ENCODE measurements around the gene VSTM2B. TPM values are rescaled to one million over a fixed set of nuclear protein-coding genes. Genes with fewer than 3 reads are reported as not detected.

VSTM2B gene
- total RNA-seq, 1 experiment from 2014 or later: not detected

DNA sequence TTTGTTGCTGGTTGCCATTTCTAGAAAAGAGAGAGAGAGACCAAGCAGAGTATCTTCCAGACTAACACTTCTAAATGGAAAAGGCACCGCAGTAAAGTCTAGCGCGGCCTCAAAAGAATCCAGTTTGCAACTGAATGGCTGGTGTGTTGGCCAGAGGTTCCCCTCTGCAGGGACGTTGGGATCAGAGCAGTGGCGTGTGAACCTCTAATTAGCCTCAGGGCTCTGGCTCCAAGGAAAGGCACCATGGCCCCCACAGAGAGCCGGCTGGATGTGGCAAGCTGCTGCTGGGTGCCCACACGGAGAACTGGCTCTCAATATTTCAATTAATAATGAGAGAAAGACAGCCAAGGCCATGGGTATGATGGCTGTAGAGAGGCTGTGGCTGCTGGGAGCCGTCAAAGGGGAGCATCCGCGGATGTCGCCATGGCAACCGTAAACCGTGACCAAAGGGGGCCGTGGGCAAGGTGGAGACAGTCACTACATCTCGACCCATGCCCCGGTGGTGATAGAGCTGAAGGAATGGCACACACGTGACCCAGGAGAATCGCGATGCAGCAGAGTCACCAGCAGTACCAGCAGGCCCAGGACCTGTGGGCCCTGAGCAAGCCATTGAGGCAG, 9.5 kb downstream of the VSTM2B start:
- Histone ChIP-seq H3K4me2 (ENCODE audit: low read depth, low read length, poor library complexity, severe bottlenecking) (no peak overlapping the region), H3K27me3 (ENCODE audit: low read length) (no peaks in the 10 kb centered on the region), H2AFZ (ENCODE audit: low read length) (no peak overlapping the region), H3K79me2 (ENCODE audit: low read length) (no peaks in the 10 kb centered on the region), H3K4me1 (ENCODE audit: low read length) (no peaks in the 10 kb centered on the region), H3K36me3 (ENCODE audit: insufficient read depth, low read length) (no peaks in the 10 kb centered on the region), H3K4me3 (ENCODE audit: low read length) (no peak overlapping the region), H3K9me3 (ENCODE audit: low read length) (no peaks in the 10 kb centered on the region), H3K9me2 (replicated peaks; ENCODE audit: insufficient read depth, low read length) (no peaks in the 10 kb centered on the region), H3K27ac (ENCODE audit: low read length) (no peak overlapping the region), H4K20me1 (ENCODE audit: insufficient read depth, low read depth, low read length) (no peaks in the 10 kb centered on the region), H3K9ac (ENCODE audit: low read length) (no peak overlapping the region)
- no peak for DNase-seq

DNA sequence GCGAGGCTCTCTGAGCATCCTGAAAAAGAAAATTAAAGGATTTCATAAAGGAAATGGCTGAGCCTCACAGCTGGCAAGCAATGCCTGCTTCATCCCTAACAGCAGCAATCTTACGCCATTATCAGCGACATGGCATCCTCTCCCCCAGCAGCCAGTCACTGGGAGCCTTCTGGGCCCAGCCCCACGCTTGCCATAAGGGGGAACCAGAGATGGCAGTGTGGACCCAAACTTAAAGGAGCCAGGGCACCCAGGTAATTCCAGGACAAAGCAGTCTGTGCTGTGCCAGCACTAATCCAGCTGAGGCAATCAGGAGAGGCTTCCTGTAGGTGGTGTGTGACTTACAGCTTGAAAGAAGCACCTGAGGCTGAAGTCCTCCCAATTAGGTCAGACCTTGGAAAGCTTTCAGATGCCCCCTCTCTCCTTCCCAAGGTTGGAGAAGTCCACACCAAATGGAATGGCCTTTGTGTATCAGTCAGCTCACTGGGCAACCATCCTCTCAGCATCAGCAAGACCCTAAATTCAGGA, 10.3 kb downstream of the VSTM2B start:
- H3K4me3 ChIP-seq (ENCODE audit: low read length): no peak overlapping the region
- no peak for DNase-seq
- H3K9me3 ChIP-seq (ENCODE audit: low read length): no peaks in the 10 kb centered on the region
- H3K36me3 ChIP-seq (ENCODE audit: insufficient read depth, low read length): no peaks in the 10 kb centered on the region
- no peak overlapping the region for H2AFZ ChIP-seq (ENCODE audit: low read length)
- H3K79me2 ChIP-seq (ENCODE audit: low read length): no peaks in the 10 kb centered on the region
- no peaks in the 10 kb centered on the region for H3K9me2 ChIP-seq (replicated peaks; ENCODE audit: insufficient read depth, low read length)
- no peaks in the 10 kb centered on the region for H3K27me3 ChIP-seq (ENCODE audit: low read length)
- no peak overlapping the region for H3K4me2 ChIP-seq (ENCODE audit: low read depth, low read length, poor library complexity, severe bottlenecking)
- H4K20me1 ChIP-seq (ENCODE audit: insufficient read depth, low read depth, low read length): no peaks in the 10 kb centered on the region
- H3K4me1 ChIP-seq (ENCODE audit: low read length): no peaks in the 10 kb centered on the region
- no peak overlapping the region for H3K9ac ChIP-seq (ENCODE audit: low read length)
- H3K27ac ChIP-seq (ENCODE audit: low read length): no peak overlapping the region

DNA sequence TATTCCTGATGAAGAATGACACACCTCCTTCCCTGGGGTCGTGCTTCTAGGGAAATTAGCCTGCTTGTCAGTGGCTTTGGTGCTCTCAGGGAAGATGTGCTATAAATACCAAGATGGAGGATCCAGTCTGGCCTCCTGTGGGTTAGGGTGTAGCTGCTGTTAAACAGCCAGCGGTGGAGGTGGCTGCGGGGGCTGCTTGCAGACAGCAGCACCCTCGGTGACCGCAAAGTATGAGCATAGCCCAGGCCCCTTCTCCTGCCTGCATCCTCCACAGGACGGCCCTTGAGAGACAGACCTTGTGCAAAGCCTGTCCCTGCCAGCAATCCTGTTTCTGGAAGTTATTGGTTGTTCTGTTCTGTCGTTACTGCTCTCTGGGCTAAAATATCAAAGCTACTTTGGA, 11.4 kb downstream of the VSTM2B start:
- no peaks in the 10 kb centered on the region for H3K9me3 ChIP-seq (ENCODE audit: low read length)
- H3K27me3 ChIP-seq (ENCODE audit: low read length): no peaks in the 10 kb centered on the region
- H4K20me1 ChIP-seq (ENCODE audit: insufficient read depth, low read depth, low read length): no peaks in the 10 kb centered on the region
- no peak overlapping the region for H3K27ac ChIP-seq (ENCODE audit: low read length)
- H3K79me2 ChIP-seq (ENCODE audit: low read length): no peaks in the 10 kb centered on the region
- H2AFZ ChIP-seq (ENCODE audit: low read length): no peak overlapping the region
- DNase-seq: no peak
- H3K9me2 ChIP-seq (replicated peaks; ENCODE audit: insufficient read depth, low read length): no peaks in the 10 kb centered on the region
- no peak overlapping the region for H3K9ac ChIP-seq (ENCODE audit: low read length)
- H3K4me3 ChIP-seq (ENCODE audit: low read length): no peak overlapping the region
- H3K36me3 ChIP-seq (ENCODE audit: insufficient read depth, low read length): no peaks in the 10 kb centered on the region
- no peak overlapping the region for H3K4me2 ChIP-seq (ENCODE audit: low read depth, low read length, poor library complexity, severe bottlenecking)
- H3K4me1 ChIP-seq (ENCODE audit: low read length): no peaks in the 10 kb centered on the region

DNA sequence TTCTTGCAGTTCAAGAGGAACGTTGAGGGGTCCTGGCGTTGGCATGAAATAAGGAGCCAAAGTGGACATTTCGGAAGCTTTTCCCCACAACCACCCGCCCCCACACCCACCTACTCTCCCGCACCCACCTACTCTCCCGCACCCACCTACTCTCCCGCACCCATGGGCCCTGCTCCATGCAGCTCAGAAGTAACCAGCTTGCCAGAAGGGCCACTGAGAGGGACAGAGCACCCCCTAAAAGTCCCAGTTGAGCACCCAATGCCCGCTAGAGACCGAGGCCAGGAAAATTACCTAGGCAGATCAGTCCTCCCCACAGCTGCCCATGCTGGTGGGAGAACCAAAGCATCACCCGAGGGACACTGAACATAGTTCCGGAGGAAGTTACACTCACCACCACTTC, 11.8 kb downstream of the VSTM2B start:
- no peaks in the 10 kb centered on the region for H3K4me1 ChIP-seq (ENCODE audit: low read length)
- H3K4me3 ChIP-seq (ENCODE audit: low read length): no peak overlapping the region
- H4K20me1 ChIP-seq (ENCODE audit: insufficient read depth, low read depth, low read length): no peaks in the 10 kb centered on the region
- no peak overlapping the region for H3K27ac ChIP-seq (ENCODE audit: low read length)
- no peaks in the 10 kb centered on the region for H3K79me2 ChIP-seq (ENCODE audit: low read length)
- no peaks in the 10 kb centered on the region for H3K9me3 ChIP-seq (ENCODE audit: low read length)
- no peak overlapping the region for H3K9ac ChIP-seq (ENCODE audit: low read length)
- H3K27me3 ChIP-seq (ENCODE audit: low read length): no peaks in the 10 kb centered on the region
- no peak for DNase-seq
- no peak overlapping the region for H3K4me2 ChIP-seq (ENCODE audit: low read depth, low read length, poor library complexity, severe bottlenecking)
- H3K9me2 ChIP-seq (replicated peaks; ENCODE audit: insufficient read depth, low read length): no peaks in the 10 kb centered on the region
- no peak overlapping the region for H2AFZ ChIP-seq (ENCODE audit: low read length)
- no peaks in the 10 kb centered on the region for H3K36me3 ChIP-seq (ENCODE audit: insufficient read depth, low read length)

DNA sequence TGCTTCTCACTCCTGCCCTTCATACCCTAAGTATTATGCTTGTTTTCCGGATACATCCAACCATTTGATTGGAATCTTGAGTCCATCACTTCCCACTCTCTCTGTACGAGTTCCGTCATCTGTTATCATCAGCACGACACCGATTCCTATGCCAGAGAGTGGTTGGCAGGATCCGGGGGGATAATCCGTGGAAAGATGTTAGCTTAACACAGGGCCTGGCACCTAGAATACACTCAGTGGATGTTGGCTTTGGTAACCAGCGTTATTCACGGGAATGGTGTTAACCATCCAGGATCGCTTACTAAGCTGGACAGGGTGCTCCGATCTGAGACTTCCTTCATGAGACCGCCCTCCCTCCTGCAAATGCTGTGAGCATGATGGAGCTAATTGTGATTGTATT, 12.4 kb downstream of the VSTM2B start:
- no peak overlapping the region for H2AFZ ChIP-seq (ENCODE audit: low read length)
- no peak overlapping the region for H3K4me2 ChIP-seq (ENCODE audit: low read depth, low read length, poor library complexity, severe bottlenecking)
- no peaks in the 10 kb centered on the region for H3K9me3 ChIP-seq (ENCODE audit: low read length)
- no peak overlapping the region for H3K27ac ChIP-seq (ENCODE audit: low read length)
- no peaks in the 10 kb centered on the region for H3K9me2 ChIP-seq (replicated peaks; ENCODE audit: insufficient read depth, low read length)
- H3K79me2 ChIP-seq (ENCODE audit: low read length): no peaks in the 10 kb centered on the region
- no peak overlapping the region for H3K9ac ChIP-seq (ENCODE audit: low read length)
- H3K27me3 ChIP-seq (ENCODE audit: low read length): no peaks in the 10 kb centered on the region
- H4K20me1 ChIP-seq (ENCODE audit: insufficient read depth, low read depth, low read length): no peaks in the 10 kb centered on the region
- no peak overlapping the region for H3K4me3 ChIP-seq (ENCODE audit: low read length)
- no peaks in the 10 kb centered on the region for H3K36me3 ChIP-seq (ENCODE audit: insufficient read depth, low read length)
- DNase-seq: no peak
- H3K4me1 ChIP-seq (ENCODE audit: low read length): no peaks in the 10 kb centered on the region

DNA sequence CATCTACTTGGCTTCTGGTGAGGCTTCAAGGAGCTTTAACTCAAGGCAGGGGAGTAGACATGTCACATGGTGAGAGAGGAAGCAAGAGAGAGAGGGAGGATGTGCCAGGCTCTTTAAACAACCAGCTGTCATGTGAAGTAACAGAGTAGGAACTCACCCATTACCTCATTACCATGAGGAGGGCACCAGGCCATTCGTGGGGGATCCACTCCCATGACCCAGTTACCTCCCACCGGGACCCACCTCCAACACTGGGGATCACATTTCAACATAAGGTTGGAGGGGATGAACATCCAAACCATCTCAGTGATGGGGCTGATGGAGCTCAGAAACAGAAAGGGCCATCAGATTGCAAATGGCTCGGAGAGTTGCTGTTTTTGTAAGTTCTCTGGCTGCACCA, 12.9 kb downstream of the VSTM2B start:
- H3K9ac ChIP-seq (ENCODE audit: low read length): no peak overlapping the region
- H2AFZ ChIP-seq (ENCODE audit: low read length): no peak overlapping the region

DNA sequence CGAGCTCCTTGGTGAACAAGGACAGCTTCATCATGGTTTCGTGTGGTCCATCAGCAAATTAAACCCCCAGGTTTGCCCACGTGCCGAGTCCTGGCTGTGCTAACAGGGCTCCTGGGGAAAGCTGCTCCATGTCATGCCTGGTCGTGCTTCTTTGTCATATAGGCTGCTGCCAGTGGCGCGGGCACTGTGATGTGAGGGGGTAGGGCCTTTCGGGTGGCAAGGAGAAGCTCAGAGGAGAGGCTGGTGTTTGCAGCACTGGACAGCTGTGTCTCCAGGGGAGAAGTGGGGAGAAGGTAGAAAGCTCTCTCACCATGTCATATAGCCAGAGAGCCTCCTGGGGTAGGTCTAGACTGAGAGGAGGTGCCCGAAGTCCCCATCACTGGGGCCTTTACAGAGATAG, 13.3 kb downstream of the VSTM2B start:
- Histone ChIP-seq H3K9me3 (ENCODE audit: low read length) (no peaks in the 10 kb centered on the region), H3K27ac (ENCODE audit: low read length) (no peak overlapping the region), H3K9me2 (replicated peaks; ENCODE audit: insufficient read depth, low read length) (no peaks in the 10 kb centered on the region), H3K27me3 (ENCODE audit: low read length) (no peaks in the 10 kb centered on the region), H3K79me2 (ENCODE audit: low read length) (no peaks in the 10 kb centered on the region), H3K9ac (ENCODE audit: low read length) (no peak overlapping the region), H3K4me1 (ENCODE audit: low read length) (no peaks in the 10 kb centered on the region), H3K36me3 (ENCODE audit: insufficient read depth, low read length) (no peaks in the 10 kb centered on the region), H2AFZ (ENCODE audit: low read length) (no peak overlapping the region), H4K20me1 (ENCODE audit: insufficient read depth, low read depth, low read length) (no peaks in the 10 kb centered on the region), H3K4me2 (ENCODE audit: low read depth, low read length, poor library complexity, severe bottlenecking) (no peak overlapping the region), H3K4me3 (ENCODE audit: low read length) (no peak overlapping the region)
- no peak for DNase-seq

More for the DNA sequence above, 12.9 kb downstream of the VSTM2B start:
- no peak for DNase-seq
- Histone ChIP-seq H3K4me1 (ENCODE audit: low read length) (no peaks in the 10 kb centered on the region), H3K27me3 (ENCODE audit: low read length) (no peaks in the 10 kb centered on the region), H3K36me3 (ENCODE audit: insufficient read depth, low read length) (no peaks in the 10 kb centered on the region), H3K4me3 (ENCODE audit: low read length) (no peak overlapping the region), H3K79me2 (ENCODE audit: low read length) (no peaks in the 10 kb centered on the region), H3K9me3 (ENCODE audit: low read length) (no peaks in the 10 kb centered on the region), H4K20me1 (ENCODE audit: insufficient read depth, low read depth, low read length) (no peaks in the 10 kb centered on the region), H3K27ac (ENCODE audit: low read length) (no peak overlapping the region), H3K9me2 (replicated peaks; ENCODE audit: insufficient read depth, low read length) (no peaks in the 10 kb centered on the region), H3K4me2 (ENCODE audit: low read depth, low read length, poor library complexity, severe bottlenecking) (no peak overlapping the region)

DNA sequence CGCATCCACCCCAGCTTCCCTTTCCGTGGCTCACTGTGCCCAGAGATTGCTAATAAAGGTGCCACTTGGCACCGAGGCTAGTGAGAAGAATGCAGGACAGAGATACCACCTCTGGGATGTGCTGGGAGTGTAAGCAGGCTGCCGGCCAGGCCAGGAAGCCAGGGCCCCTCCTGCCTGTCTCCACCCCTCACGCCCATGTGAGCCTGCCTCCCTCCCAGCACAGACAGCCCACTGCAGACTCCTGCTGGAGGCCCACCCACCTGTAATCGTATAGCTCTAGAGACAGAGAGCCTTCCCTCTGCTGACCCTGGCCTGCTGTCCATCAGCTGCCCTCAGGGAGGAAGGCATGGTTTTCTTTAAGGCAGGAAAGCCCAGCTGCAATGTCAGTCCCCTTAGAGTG, 13.9 kb downstream of the VSTM2B start:
- H3K4me2 ChIP-seq (ENCODE audit: low read depth, low read length, poor library complexity, severe bottlenecking): no peak overlapping the region

More for the DNA sequence above, 13.9 kb downstream of the VSTM2B start:
- H3K27ac ChIP-seq (ENCODE audit: low read length): no peak overlapping the region
- no peak overlapping the region for H3K9ac ChIP-seq (ENCODE audit: low read length)
- no peak overlapping the region for H3K4me3 ChIP-seq (ENCODE audit: low read length)
- no peaks in the 10 kb centered on the region for H3K79me2 ChIP-seq (ENCODE audit: low read length)
- no peaks in the 10 kb centered on the region for H3K36me3 ChIP-seq (ENCODE audit: insufficient read depth, low read length)
- H3K9me2 ChIP-seq (replicated peaks; ENCODE audit: insufficient read depth, low read length): no peaks in the 10 kb centered on the region
- no peaks in the 10 kb centered on the region for H3K4me1 ChIP-seq (ENCODE audit: low read length)
- no peak overlapping the region for H2AFZ ChIP-seq (ENCODE audit: low read length)
- DNase-seq: no peak
- H3K27me3 ChIP-seq (ENCODE audit: low read length): no peaks in the 10 kb centered on the region
- H3K9me3 ChIP-seq (ENCODE audit: low read length): no peaks in the 10 kb centered on the region
- H4K20me1 ChIP-seq (ENCODE audit: insufficient read depth, low read depth, low read length): no peaks in the 10 kb centered on the region

All from Karpas-422 (cell line).